T-helper 1 cell treated with Interleukin-12 subunit alpha and Interleukin-12 subunit beta and Interleukin-4 antibody, amounts not matched to agents 30 μg/mL and 1 μg/mL, for 36 hours (primary cell): ENCODE data around the gene IL17D.
"Not testable (repeated sequence)": the region's sequence is repeated elsewhere in the genome, so short reads cannot be mapped to it uniquely, and the experiment has no call there.

ENCODE experiments used
- H3K27ac Mint-ChIP-seq: one replicate; pipeline ENCODE4 v1.8.0; 2021; ENCODE audit warnings: mild to moderate bottlenecking, mixed read lengths
- H3K27me3 Mint-ChIP-seq: one replicate; pipeline ENCODE4 v1.8.0; 2021; ENCODE audit warnings: low read depth, mixed read lengths
- H3K36me3 Mint-ChIP-seq: one replicate; pipeline ENCODE4 v1.8.0; 2021; ENCODE audit warnings: low read depth, mixed read lengths
- H3K4me1 Mint-ChIP-seq: one replicate; pipeline ENCODE4 v1.8.0; 2021; ENCODE audit warnings: low read depth, mixed read lengths
- H3K4me3 Mint-ChIP-seq: one replicate; pipeline ENCODE4 v1.8.0; 2021; ENCODE audit warnings: mild to moderate bottlenecking, moderate library complexity, mixed read lengths
- H3K9me3 Mint-ChIP-seq: one replicate; pipeline ENCODE4 v1.8.0; 2021; ENCODE audit warnings: mixed read lengths

Gene IL17D

DNA sequence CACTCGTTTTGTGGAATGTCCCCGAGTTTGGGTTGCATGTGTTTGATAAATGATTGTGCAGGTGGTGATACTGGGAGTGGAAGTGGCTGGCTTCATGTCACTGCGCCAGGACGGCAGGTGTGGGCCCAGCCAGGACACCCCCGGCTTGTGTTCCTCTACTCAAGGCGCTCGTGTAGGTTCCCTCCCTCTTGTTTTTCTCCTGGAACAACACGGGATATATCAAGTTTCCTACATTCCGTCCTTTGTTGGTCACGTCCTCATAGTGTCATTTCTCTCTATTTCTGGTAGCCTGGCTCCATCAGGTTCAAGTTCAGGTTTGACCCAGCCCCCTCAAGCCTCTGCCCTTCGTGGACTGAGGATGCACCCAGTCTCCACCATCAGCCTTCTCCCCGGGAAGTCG is 16.3 kb downstream of the IL17D start:
- H3K27ac Mint-ChIP-seq, result no peak overlapping the region
- H3K4me1 Mint-ChIP-seq, result no peaks in the 10 kb centered on the region
- no peak overlapping the region for H3K4me3 Mint-ChIP-seq
- no peaks in the 10 kb centered on the region for H3K9me3 Mint-ChIP-seq
- H3K36me3 Mint-ChIP-seq, result no peaks in the 10 kb centered on the region
- peaks cover 16% of the 10 kb centered on the region for H3K27me3 Mint-ChIP-seq

DNA sequence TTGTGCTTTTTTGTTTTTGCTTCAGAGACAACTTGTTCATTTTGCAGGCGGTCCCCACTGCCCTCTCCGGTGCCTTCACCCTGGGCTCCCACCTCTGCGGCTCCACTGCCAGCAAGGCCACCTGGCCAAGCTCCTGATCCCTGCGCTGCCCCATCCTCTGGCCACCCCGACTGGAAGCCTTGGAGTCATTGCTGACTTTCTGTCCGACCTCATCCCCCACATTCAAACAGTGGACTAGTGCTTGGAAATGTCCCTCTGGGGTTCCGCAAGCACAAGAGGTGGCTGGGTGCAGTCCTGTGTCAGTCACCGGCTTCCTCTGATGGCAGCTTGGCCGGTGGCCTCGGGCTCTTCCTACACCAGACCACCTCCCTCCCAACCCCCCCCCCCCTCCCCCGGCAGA is 17.0 kb downstream of the IL17D start:
- Mint-ChIP-seq H3K27me3 (peaks cover 16% of the 10 kb centered on the region), H3K27ac (no peak overlapping the region), H3K36me3 (no peaks in the 10 kb centered on the region), H3K9me3 (no peaks in the 10 kb centered on the region), H3K4me3 (no peak overlapping the region), H3K4me1 (no peaks in the 10 kb centered on the region)

DNA sequence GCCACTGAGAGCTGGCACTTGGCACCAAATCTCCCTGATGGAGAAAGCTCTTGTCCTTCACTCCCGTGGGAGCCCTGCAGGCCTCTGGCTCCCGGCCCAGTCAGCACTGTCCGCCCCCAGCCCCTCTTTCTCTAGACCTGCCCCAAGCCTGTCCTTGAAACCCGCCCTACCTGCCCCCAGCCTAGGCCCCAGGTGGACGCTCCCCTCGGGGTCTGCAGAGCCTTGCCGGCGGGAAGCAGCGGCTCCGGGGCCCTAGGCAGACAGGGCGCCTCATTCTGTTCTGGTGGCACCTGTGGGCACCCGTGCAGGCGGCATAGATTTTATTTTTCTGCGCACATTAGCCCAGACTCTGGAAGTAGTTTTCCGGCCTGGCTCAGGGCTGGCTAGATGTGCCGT is 17.6 kb downstream of the IL17D start:
- no peak overlapping the region for H3K4me3 Mint-ChIP-seq
- H3K27ac Mint-ChIP-seq, result no peak overlapping the region
- H3K9me3 Mint-ChIP-seq, result no peaks in the 10 kb centered on the region
- H3K36me3 Mint-ChIP-seq, result no peaks in the 10 kb centered on the region
- peaks cover 16% of the 10 kb centered on the region for H3K27me3 Mint-ChIP-seq
- no peaks in the 10 kb centered on the region for H3K4me1 Mint-ChIP-seq

DNA sequence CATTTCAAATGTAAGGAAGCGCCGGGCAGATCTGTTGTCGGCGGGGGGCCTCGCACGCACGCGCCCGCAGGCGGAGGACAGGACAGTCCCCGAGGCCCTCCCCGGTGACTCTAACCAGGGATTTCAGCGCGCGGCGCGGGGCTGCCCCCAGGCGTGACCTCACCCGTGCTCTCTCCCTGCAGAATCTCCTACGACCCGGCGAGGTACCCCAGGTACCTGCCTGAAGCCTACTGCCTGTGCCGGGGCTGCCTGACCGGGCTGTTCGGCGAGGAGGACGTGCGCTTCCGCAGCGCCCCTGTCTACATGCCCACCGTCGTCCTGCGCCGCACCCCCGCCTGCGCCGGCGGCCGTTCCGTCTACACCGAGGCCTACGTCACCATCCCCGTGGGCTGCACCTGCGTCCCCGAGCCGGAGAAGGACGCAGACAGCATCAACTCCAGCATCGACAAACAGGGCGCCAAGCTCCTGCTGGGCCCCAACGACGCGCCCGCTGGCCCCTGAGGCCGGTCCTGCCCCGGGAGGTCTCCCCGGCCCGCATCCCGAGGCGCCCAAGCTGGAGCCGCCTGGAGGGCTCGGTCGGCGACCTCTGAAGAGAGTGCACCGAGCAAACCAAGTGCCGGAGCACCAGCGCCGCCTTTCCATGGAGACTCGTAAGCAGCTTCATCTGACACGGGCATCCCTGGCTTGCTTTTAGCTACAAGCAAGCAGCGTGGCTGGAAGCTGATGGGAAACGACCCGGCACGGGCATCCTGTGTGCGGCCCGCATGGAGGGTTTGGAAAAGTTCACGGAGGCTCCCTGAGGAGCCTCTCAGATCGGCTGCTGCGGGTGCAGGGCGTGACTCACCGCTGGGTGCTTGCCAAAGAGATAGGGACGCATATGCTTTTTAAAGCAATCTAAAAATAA is 18.2 kb downstream of the IL17D start:
- Mint-ChIP-seq H3K4me1 (no peaks in the 10 kb centered on the region), H3K9me3 (no peaks in the 10 kb centered on the region), H3K27ac (no peak overlapping the region), H3K4me3 (no peak overlapping the region), H3K36me3 (no peaks in the 10 kb centered on the region), H3K27me3 (peaks cover 16% of the 10 kb centered on the region)

DNA sequence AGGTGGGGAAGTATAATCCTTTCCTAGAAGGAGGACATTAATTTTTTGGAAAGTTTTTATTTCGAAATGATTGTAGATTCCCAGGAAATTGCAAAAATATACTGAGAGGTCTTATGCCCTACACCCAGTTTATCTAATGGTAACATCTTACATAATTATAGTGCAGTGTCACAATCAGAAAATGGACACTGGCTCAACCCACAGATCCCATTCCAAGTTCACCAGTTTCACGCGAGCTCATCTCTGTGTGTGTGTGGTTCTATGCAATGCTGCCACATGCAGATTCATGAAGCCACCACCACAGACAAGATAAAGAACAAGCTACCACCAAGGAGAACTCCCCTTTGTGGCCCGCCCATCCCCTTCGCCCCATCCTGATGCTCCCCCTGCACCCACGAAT is 24.4 kb downstream of the IL17D start:
- H3K27me3 Mint-ChIP-seq, result peaks cover 3% of the 10 kb centered on the region
- H3K27ac Mint-ChIP-seq, result no peak overlapping the region
- H3K36me3 Mint-ChIP-seq, result no peaks in the 10 kb centered on the region
- no peaks in the 10 kb centered on the region for H3K9me3 Mint-ChIP-seq
- no peak overlapping the region for H3K4me3 Mint-ChIP-seq
- no peaks in the 10 kb centered on the region for H3K4me1 Mint-ChIP-seq

DNA sequence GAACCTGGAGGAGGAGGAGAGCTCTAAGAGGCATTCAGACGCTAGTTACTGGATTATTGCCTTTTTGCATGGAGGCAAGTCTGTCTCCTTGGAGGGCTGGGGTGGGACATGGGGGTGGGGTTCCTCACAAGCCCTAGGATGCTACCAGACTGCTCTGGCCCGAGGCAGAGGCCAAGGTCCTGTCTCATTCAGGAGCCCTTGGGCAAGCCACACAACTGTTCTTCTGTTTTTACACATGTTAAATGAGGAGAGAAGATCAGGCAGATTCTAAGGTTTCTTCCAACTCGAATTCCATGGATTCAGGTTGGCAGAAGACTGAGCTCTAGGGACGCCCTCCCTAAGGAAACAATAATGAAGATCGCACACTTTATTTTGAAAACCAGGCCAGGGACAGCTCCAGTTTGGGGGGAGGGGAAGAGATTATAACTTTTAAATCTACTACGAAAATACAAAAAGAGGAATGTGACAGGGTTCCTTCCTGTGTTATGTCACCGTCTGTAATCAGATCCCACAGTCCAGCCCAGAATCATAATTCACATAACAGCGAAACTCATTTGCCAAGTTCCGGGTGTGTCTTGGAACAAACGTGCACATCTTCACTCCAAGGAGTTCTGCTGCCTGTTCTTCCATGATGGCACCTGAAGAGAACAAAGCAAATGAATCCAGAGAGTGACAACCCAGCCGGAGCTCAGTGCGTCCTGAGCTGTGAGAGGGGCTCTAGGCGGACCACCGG is 25.2 kb downstream of the IL17D start:
- Mint-ChIP-seq H3K36me3 (no peaks in the 10 kb centered on the region), H3K27me3 (no peaks in the 10 kb centered on the region), H3K4me1 (no peaks in the 10 kb centered on the region), H3K9me3 (no peaks in the 10 kb centered on the region), H3K4me3 (no peak overlapping the region), H3K27ac (no peak overlapping the region)

DNA sequence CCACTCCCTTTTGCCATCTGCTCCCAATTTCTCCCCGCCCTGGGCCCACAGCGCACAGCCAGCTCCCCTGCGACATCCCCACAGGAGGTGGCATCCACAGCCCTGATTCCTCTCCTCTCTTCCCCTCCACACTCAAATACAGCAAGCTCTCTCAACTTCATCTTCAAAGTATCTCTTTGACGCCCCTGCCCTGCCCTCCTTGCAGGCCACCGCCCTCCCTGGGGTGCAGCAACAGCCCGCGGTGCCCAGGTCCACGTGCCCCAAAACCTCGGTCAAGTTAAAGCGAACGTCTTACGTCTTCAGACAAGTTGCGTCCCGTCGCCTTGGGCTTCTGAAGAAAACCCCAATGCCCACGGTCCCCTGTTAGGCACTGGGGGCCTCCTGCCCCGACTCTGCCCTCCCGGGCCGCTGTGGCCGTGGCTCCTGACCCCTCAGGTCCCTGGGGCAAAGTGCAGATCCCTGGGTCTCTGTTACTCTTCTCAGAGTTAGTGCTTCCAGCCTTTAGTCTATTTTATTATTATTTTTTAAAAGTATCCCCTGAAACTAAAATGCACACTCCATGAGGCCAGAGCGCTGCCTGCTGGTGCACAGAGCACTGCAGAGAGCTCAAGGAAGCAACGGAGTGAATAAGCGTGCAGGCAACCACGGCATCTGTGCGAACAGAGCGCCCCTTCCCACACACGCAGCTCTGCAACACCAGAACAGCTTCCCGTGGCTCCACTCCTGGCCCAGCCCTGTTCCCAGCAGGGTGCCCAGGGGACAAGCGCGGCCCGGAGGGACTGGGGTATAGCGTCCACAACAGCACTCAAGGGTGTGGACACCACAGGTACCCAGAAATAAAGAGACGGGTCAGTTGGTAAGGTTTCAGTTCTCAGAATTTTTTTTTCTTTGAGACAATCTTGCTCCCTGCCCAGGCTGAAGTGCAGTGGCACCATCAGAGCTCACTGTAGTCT is 26.4 kb downstream of the IL17D start:
- Mint-ChIP-seq H3K27ac (no peak overlapping the region), H3K27me3 (no peaks in the 10 kb centered on the region), H3K9me3 (no peaks in the 10 kb centered on the region), H3K36me3 (no peaks in the 10 kb centered on the region), H3K4me1 (no peaks in the 10 kb centered on the region), H3K4me3 (no peak overlapping the region)

DNA sequence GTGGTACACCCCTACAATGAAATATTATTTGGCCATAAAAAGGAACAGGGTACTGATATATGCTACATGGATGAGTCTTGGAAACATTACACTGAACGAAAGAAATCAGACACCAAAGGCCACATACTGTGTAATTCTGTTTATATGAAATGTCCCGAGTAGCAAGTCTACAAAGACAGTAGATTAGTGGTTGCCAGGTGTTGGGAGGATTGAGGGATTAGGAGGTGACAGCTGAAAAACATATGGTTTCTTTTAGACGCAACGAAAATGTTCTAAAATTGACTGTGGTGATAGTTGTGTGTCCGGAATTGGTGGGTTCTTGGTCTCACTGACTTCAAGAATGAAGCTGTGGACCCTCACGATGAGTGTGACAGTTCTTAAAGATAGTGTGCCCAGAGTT is 35.1 kb downstream of the IL17D start:
- Mint-ChIP-seq H3K4me1 (no peaks in the 10 kb centered on the region), H3K27me3 (no peaks in the 10 kb centered on the region), H3K36me3 (peaks cover 2% of the 10 kb centered on the region), H3K27ac (no peak overlapping the region), H3K4me3 (no peak overlapping the region), H3K9me3 (no peaks in the 10 kb centered on the region)

DNA sequence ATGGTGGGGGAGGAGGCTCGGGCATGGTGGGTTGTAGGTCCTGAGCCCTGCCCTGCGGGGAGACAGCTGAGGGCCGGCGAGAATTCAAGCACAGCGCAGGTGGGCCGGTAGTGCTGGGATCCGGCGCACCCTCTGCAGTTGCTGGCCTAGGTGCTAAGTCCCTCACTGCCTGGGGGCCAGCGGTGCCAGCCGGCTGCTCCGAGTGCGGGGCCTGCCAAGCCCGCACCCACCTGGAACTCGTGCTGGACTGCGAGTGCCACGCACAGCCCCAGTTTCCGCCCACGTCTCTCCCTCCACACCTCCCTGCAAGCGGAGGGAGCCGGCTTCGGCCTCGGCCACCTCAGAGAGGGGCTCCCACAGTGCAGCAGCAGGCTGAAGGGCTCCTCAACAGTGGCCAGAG is 36.5 kb downstream of the IL17D start:
- Mint-ChIP-seq H3K9me3 (peaks cover 13% of the 10 kb centered on the region), H3K4me1 (no peaks in the 10 kb centered on the region), H3K27ac (no peak overlapping the region), H3K36me3 (peaks cover 2% of the 10 kb centered on the region), H3K27me3 (no peaks in the 10 kb centered on the region), H3K4me3 (no peak overlapping the region)

DNA sequence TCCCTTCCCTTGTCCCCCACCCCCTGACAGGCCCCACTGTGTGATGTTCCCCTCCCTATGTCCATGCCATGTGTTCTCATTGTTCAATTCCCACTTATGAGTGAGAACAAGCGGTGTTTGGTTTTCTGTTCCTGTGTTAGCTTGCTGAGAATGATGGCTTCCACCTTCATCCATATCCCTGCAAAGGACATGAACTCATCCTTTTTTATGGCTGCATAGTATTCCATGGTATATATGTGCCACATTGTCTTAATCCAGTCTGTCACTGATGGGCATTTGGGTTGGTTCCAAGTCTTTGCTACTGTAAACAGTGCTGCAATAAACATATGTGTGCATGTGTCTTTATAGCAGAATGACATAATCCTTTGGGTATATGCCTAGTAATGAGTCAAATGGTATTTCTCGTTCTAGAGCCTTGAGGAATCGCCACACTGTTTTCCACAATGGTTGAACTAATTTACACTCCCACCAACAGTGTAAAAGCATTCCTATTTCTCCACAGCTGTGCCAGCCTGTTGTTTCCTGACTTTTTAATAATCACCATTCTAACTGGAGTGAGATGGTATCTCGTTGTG is 40.4 kb downstream of the IL17D start:
- H3K4me1 Mint-ChIP-seq, H3K4me3 Mint-ChIP-seq, H3K27me3 Mint-ChIP-seq, H3K36me3 Mint-ChIP-seq, H3K27ac Mint-ChIP-seq: not testable (repeated sequence)
- peaks cover 28% of the 10 kb centered on the region for H3K9me3 Mint-ChIP-seq

DNA sequence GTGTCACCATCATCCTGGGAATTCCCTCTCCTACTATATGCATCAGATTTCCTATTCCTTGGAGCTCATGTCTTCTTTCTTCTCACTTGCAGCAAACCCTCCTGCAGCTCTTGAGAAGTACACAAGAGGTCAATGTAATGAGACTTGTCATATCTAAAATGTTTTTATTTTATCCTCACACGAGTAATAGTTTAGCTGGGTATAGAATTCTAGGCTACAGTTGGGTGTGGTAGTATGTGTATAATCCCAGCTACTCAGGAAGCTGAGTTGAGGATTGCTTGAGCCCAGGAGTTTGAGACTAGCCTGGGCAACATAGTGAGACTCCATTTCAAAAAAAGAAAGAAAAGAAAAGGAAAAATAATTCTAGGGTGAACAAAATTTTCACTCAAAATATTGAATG is 45.9 kb downstream of the IL17D start:
- H3K9me3 Mint-ChIP-seq, result peaks cover 67% of the 10 kb centered on the region
- peaks cover 15% of the 10 kb centered on the region for H3K36me3 Mint-ChIP-seq
- H3K27ac Mint-ChIP-seq, result no peak overlapping the region
- no peaks in the 10 kb centered on the region for H3K4me1 Mint-ChIP-seq
- no peak overlapping the region for H3K4me3 Mint-ChIP-seq
- H3K27me3 Mint-ChIP-seq, result no peaks in the 10 kb centered on the region

DNA sequence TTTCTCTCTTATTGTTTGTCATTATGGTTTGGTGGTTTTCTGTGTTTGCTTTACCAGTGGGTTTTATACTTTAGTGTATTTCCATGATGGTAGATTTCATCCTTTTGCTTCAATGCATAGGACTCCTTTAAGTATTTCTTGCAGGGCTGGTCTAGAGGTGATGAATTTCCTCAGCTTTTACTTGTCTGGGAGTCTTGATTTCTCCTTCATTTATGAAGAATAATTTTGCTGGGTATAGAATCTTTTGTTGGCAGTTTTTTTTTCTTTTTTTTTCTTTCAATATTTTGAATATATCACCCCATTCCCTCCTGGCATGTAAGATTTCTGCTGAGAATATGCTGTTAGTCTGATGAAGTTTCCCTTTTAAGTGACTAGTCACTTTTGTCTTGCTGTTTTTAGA is 50.5 kb downstream of the IL17D start:
- H3K9me3 Mint-ChIP-seq, result peaks cover 63% of the 10 kb centered on the region
- H3K36me3 Mint-ChIP-seq, result peaks cover 23% of the 10 kb centered on the region
- H3K27me3 Mint-ChIP-seq, result no peaks in the 10 kb centered on the region
- H3K4me3 Mint-ChIP-seq, result no peak overlapping the region
- no peaks in the 10 kb centered on the region for H3K4me1 Mint-ChIP-seq
- no peak overlapping the region for H3K27ac Mint-ChIP-seq

DNA sequence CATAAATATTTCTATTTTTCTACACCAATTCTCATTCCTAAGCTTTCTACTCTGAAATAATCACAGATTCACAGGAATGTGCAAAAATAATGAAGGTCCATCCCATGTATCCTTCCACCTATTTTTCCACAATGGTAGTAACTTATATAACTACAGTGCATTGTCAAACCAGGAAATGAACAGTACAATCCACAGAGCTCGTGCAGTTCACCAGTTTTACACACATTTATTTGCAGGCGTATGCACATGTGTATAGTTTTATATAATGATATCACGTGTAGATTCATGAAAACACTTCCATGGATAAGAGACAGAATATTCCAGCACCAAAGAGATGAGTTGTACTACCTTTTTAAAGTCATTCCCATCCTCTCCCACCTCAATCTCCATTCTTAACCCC is 57.4 kb downstream of the IL17D start:
- no peak overlapping the region for H3K27ac Mint-ChIP-seq

DNA sequence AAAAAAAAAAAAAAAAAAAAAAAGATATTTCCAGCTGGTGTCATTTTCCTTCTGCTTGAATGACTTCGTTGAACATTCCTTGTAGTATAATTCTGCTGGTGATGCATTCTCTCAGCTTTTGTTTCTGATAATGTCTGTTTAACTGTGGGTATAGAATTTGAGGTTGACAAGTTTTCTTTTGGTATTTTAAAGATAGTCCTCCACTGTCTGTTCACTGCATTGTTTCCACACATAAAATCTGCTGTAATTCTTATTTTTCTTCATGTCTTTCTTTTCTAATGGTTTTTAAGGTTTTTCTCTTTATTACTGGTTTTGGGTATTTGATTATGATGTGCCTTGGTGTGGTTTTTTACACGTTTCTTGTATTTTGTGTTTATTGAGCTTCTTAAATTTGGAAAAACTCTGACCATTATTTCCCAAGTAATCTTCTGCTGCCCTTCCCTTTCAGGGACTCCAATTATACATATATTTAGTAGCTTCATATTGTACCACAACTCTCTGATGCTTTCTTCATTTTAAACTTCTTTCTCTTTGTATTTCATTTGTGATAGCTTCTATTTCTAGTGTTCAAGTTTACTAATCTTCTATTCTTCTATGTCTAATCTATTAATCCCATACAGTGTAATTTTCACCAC is 63.9 kb downstream of the IL17D start:
- H3K4me3 Mint-ChIP-seq, result no peak overlapping the region
- H3K27me3 Mint-ChIP-seq, result no peaks in the 10 kb centered on the region
- no peak overlapping the region for H3K27ac Mint-ChIP-seq
- H3K4me1 Mint-ChIP-seq, result peaks cover 6% of the 10 kb centered on the region
- peaks cover 31% of the 10 kb centered on the region for H3K9me3 Mint-ChIP-seq
- H3K36me3 Mint-ChIP-seq, result peaks cover 38% of the 10 kb centered on the region

More for the DNA sequence above, 57.4 kb downstream of the IL17D start:
- no peaks in the 10 kb centered on the region for H3K27me3 Mint-ChIP-seq
- no peak overlapping the region for H3K4me3 Mint-ChIP-seq
- H3K4me1 Mint-ChIP-seq, result no peaks in the 10 kb centered on the region
- H3K36me3 Mint-ChIP-seq, result peaks cover 9% of the 10 kb centered on the region
- peaks cover 13% of the 10 kb centered on the region for H3K9me3 Mint-ChIP-seq
